ENCODE results near the gene DENND6B.
"Not testable (repeated sequence)": the region's sequence is repeated elsewhere in the genome, so short reads cannot be mapped to it uniquely, and the experiment has no call there.

DENND6B gene

GRCh38 chr22:50326956-50327710 lies at the start of gene DENND6B:
Gene DENND6B, minus strand, starts transcription at chr22:50327012. Its CDS starts 24 bp downstream, at chr22:50326988.
- no peak for DNase-seq

- no peak for DNase-seq
These were observed 49.4 kb upstream of the DENND6B start for GRCh38 chr22:50376085-50376651.

GRCh38 chr22:50371101-50371648 lies 44.4 kb upstream of the DENND6B start:
- DNase-seq = no peak

GRCh38 chr22:50367778-50368500 lies 41.1 kb upstream of the DENND6B start:
- DNase-seq = no peak

- DNase-seq = not testable (repeated sequence)
These were observed 37.0 kb upstream of the DENND6B start for GRCh38 chr22:50363803-50364194.

GRCh38 chr22:50363166-50363802 lies 36.5 kb upstream of the DENND6B start:
- no peak for DNase-seq

GRCh38 chr22:50361688-50362087 lies 34.9 kb upstream of the DENND6B start:
- no peak for DNase-seq

GRCh38 chr22:50361222-50361621 lies 34.4 kb upstream of the DENND6B start:
- DNase-seq = no peak

GRCh38 chr22:50360578-50360977 lies 33.8 kb upstream of the DENND6B start:
- DNase-seq = no peak

- DNase-seq = no peak
These were observed 30.9 kb upstream of the DENND6B start for GRCh38 chr22:50357756-50358155.

- DNase-seq = no peak
These were observed 30.4 kb upstream of the DENND6B start for GRCh38 chr22:50357222-50357621.

- DNase-seq = no peak
These were observed 29.4 kb upstream of the DENND6B start for GRCh38 chr22:50356186-50356585.

- DNase-seq = no peak
These were observed 21.2 kb upstream of the DENND6B start for GRCh38 chr22:50348058-50348457.

GRCh38 chr22:50347157-50347556 lies 20.3 kb upstream of the DENND6B start:
- DNase-seq = no peak

- DNase-seq = no peak
These were observed 19.7 kb upstream of the DENND6B start for GRCh38 chr22:50346470-50346869.

- DNase-seq = no peak
These were observed 16.7 kb upstream of the DENND6B start for GRCh38 chr22:50343541-50343935.

- DNase-seq = no peak
These were observed 16.1 kb upstream of the DENND6B start, which contains the start of gene PPP6R2 for GRCh38 chr22:50342651-50343540. Gene PPP6R2, plus strand, starts transcription at chr22:50343327. Its CDS starts 50,582 bp downstream, at chr22:50393909.

GRCh38 chr22:50341977-50342650 lies 15.3 kb upstream of the DENND6B start:
- no peak for DNase-seq

- no peak for DNase-seq
These were observed 13.4 kb upstream of the DENND6B start for GRCh38 chr22:50339945-50340879.

GRCh38 chr22:50338860-50339462 lies 12.1 kb upstream of the DENND6B start:
- DNase-seq = no peak

All from SIG-M5 (cell line).